BJ (cell line): ENCODE measurements around the gene ZNF718. TPM values are rescaled to one million over a fixed set of nuclear protein-coding genes. Genes with fewer than 3 reads are reported as not detected.

Experiments
- CTCF ChIA-PET: fragments of 350-600 bp; formaldehyde crosslinking; extraction: SDS; loops from one replicate; lab custom pipeline; 2021; ENCODE audit warnings: antibody characterized with exemption, inconsistent platforms; lab: Yijun Ruan, JAX
- POLR2A ChIA-PET: fragments of 300-600 bp; sonication (Branson Sonifier 250); formaldehyde crosslinking; extraction: SDS; loops from one replicate; lab custom pipeline; 2021; ENCODE audit warnings: antibody characterized with exemption; lab: Charles Lee
- DNase-seq: peaks from one replicate; pipeline ENCODE4 v3.0.0-alpha.2; 2011; ENCODE audit warnings: low read depth
- H3K27me3 ChIP-seq: 2 replicates; pipeline ENCODE4 v1.6.0; 2011; ENCODE audit warnings: low read length; ENCODE audit not compliant: control insufficient read depth, insufficient read depth
- H3K36me3 ChIP-seq: 2 replicates; pipeline ENCODE4 v1.5.1; 2011; ENCODE audit warnings: low read length; ENCODE audit not compliant: control insufficient read depth, insufficient read depth
- H3K4me3 ChIP-seq: 2 replicates; pipeline ENCODE4 v1.5.1; 2011; ENCODE audit warnings: low read depth, mild to moderate bottlenecking, control low read depth, low read length
- CTCF ChIP-seq: IDR thresholded peaks from 2 replicates; pipeline ENCODE4 v1.5.1; 2011; ENCODE audit warnings: low read depth, mild to moderate bottlenecking, control low read depth, inconsistent platforms, low read length, moderate library complexity; ENCODE audit not compliant: insufficient read depth
- polyA plus RNA-seq: library from polyadenylated mRNA; depleted of rRNA; stranded (reverse); fragments of >200 nt; gene quantifications from 2 replicates; pipeline ENCODE4 v1.2.3, GENCODE V29; 2011

ZNF718 gene
- polyA plus RNA-seq, 1 experiment = 1.6 TPM

- Histone ChIP-seq H3K4me3 (no peak overlapping the region), H3K27me3 (peaks cover 12% of the 10 kb centered on the region), H3K36me3 (no peaks in the 10 kb centered on the region)
- no peak for TF ChIP-seq CTCF
- POLR2A ChIA-PET = no interaction called here
- CTCF ChIA-PET = no interaction called here
- DNase-seq = no peak
These were observed 17.2 kb upstream of the ZNF718 start for GRCh38 chr4:107083-107443.

- DNase-seq = no peak
- H3K4me3 ChIP-seq = no peak overlapping the region
- CTCF ChIA-PET = no interaction called here
- no peak for TF ChIP-seq CTCF
- H3K36me3 ChIP-seq = no peaks in the 10 kb centered on the region
- peaks cover 12% of the 10 kb centered on the region for H3K27me3 ChIP-seq
- POLR2A ChIA-PET = no interaction called here
These were observed 16.6 kb upstream of the ZNF718 start for GRCh38 chr4:107444-108429.

- no peak overlapping the region for H3K4me3 ChIP-seq
- ChIA-PET CTCF (interaction anchor here (1.4 kb wide), 1 partner anchor 11 kb away, joined by 4 read pairs; the partner anchor contains the start of gene ZNF718), POLR2A (no interaction called here)
- no peak for TF ChIP-seq CTCF
- no peak for DNase-seq
- peaks cover 7% of the 10 kb centered on the region for H3K27me3 ChIP-seq
- no peaks in the 10 kb centered on the region for H3K36me3 ChIP-seq
These were observed 11.5 kb upstream of the ZNF718 start for GRCh38 chr4:112771-113170.

- ChIA-PET POLR2A (no interaction called here), CTCF (interaction anchor here (1.4 kb wide), 1 partner anchor 10 kb away, joined by 4 read pairs; the partner anchor contains the start of gene ZNF718)
- Histone ChIP-seq H3K36me3 (no peaks in the 10 kb centered on the region), H3K27me3 (no peaks in the 10 kb centered on the region), H3K4me3 (no peak overlapping the region)
- DNase-seq = no peak
- no peak for TF ChIP-seq CTCF
These were observed 10.6 kb upstream of the ZNF718 start for GRCh38 chr4:113732-114131.

- CTCF ChIA-PET = no interaction called here
- Histone ChIP-seq H3K27me3 (no peaks in the 10 kb centered on the region), H3K4me3 (no peak overlapping the region), H3K36me3 (no peaks in the 10 kb centered on the region)
- no peak for TF ChIP-seq CTCF
- no peak for DNase-seq
- POLR2A ChIA-PET = no interaction called here
These were observed 10.2 kb upstream of the ZNF718 start for GRCh38 chr4:114149-114548.
